ENCODE measurements around the gene DEUP1.

- TF ChIP-seq CTCF (IDR thresholded peaks at IDR 0.05) (no peak), POLR2A (IDR thresholded peaks at IDR 0.05) (no peak)
These were observed 77.3 kb downstream of the DEUP1 start for GRCh38 chr11:93407777-93408401.
